Measurements from ENCODE around the gene KRTAP4-1.
"Not testable (repeated sequence)": the region's sequence is repeated elsewhere in the genome, so short reads cannot be mapped to it uniquely, and the experiment has no call there.

Gene KRTAP4-1

GRCh38 chr17:41147531-41148204, 37.0 kb downstream of the KRTAP4-1 start:
- Histone ChIP-seq H3K4me3 (ENCODE audit: low read depth, low read length) (no peak overlapping the region), H3K27ac (ENCODE audit: low read depth, low read length) (no peak overlapping the region), H3K9me3 (ENCODE audit: control insufficient read depth, insufficient read depth, low read length) (peaks cover 9% of the 10 kb centered on the region), H3K4me1 (ENCODE audit: control insufficient read depth, insufficient read depth, low read length) (0 out of 2 replicates have a peak, but pooled peaks cover 4% of the 10 kb centered on the region), H3K36me3 (ENCODE audit: control insufficient read depth, insufficient read depth, low read length) (no peaks in the 10 kb centered on the region), H3K9ac (ENCODE audit: low read depth, low read length) (no peak overlapping the region), H3K27me3 (ENCODE audit: control insufficient read depth, insufficient read depth, low read length) (no peaks in the 10 kb centered on the region)

- 0 out of 2 replicates have a peak, but pooled peaks cover 4% of the 10 kb centered on the region for H3K4me1 ChIP-seq (ENCODE audit: control insufficient read depth, insufficient read depth, low read length)
- H3K9ac ChIP-seq (ENCODE audit: low read depth, low read length) = no peak overlapping the region
- no peaks in the 10 kb centered on the region for H3K27me3 ChIP-seq (ENCODE audit: control insufficient read depth, insufficient read depth, low read length)
- peaks cover 9% of the 10 kb centered on the region for H3K9me3 ChIP-seq (ENCODE audit: control insufficient read depth, insufficient read depth, low read length)
- no peaks in the 10 kb centered on the region for H3K36me3 ChIP-seq (ENCODE audit: control insufficient read depth, insufficient read depth, low read length)
- no peak overlapping the region for H3K4me3 ChIP-seq (ENCODE audit: low read depth, low read length)
- no peak overlapping the region for H3K27ac ChIP-seq (ENCODE audit: low read depth, low read length)
Observed at GRCh38 chr17:41145261-41145660, 39.5 kb downstream of the KRTAP4-1 start.

- Histone ChIP-seq H3K4me1 (ENCODE audit: control insufficient read depth, insufficient read depth, low read length) (0 out of 2 replicates have a peak, but pooled peaks cover 4% of the 10 kb centered on the region), H3K36me3 (ENCODE audit: control insufficient read depth, insufficient read depth, low read length) (no peaks in the 10 kb centered on the region), H3K27me3 (ENCODE audit: control insufficient read depth, insufficient read depth, low read length) (no peaks in the 10 kb centered on the region), H3K9me3 (ENCODE audit: control insufficient read depth, insufficient read depth, low read length) (peaks cover 9% of the 10 kb centered on the region), H3K9ac (ENCODE audit: low read depth, low read length) (no peak overlapping the region), H3K27ac (ENCODE audit: low read depth, low read length) (no peak overlapping the region), H3K4me3 (ENCODE audit: low read depth, low read length) (no peak overlapping the region)
Observed at GRCh38 chr17:41144846-41145245, 39.9 kb downstream of the KRTAP4-1 start.

- Histone ChIP-seq H3K4me1 (ENCODE audit: control insufficient read depth, insufficient read depth, low read length) (0 out of 2 replicates have a peak, but pooled peaks cover 1% of the 10 kb centered on the region), H3K27me3 (ENCODE audit: control insufficient read depth, insufficient read depth, low read length) (no peaks in the 10 kb centered on the region), H3K4me3 (ENCODE audit: low read depth, low read length) (no peak overlapping the region), H3K27ac (ENCODE audit: low read depth, low read length) (no peak overlapping the region), H3K9me3 (ENCODE audit: control insufficient read depth, insufficient read depth, low read length) (peaks cover 9% of the 10 kb centered on the region), H3K9ac (ENCODE audit: low read depth, low read length) (no peak overlapping the region), H3K36me3 (ENCODE audit: control insufficient read depth, insufficient read depth, low read length) (no peaks in the 10 kb centered on the region)
Observed at GRCh38 chr17:41141361-41141760, 43.4 kb downstream of the KRTAP4-1 start.

GRCh38 chr17:41140360-41141131, 44.2 kb downstream of the KRTAP4-1 start, which contains the start of gene KRTAP4-6:
Gene KRTAP4-6 (minus strand): TSS chr17:41140544. CDS start chr17:41140487, 57 bp downstream.
- Histone ChIP-seq H3K27me3 (ENCODE audit: control insufficient read depth, insufficient read depth, low read length) (no peaks in the 10 kb centered on the region), H3K4me3 (ENCODE audit: low read depth, low read length) (no peak within 1 kb of the TSS), H3K27ac (ENCODE audit: low read depth, low read length) (no peak within 1 kb of the TSS), H3K9me3 (ENCODE audit: control insufficient read depth, insufficient read depth, low read length) (peaks cover 9% of the 10 kb centered on the region), H3K9ac (ENCODE audit: low read depth, low read length) (no peak within 1 kb of the TSS), H3K4me1 (ENCODE audit: control insufficient read depth, insufficient read depth, low read length) (no peaks in the 10 kb centered on the region), H3K36me3 (ENCODE audit: control insufficient read depth, insufficient read depth, low read length) (no peaks in the 10 kb centered on the region)

GRCh38 chr17:41139865-41140264, 44.8 kb downstream of the KRTAP4-1 start:
- not testable (repeated sequence) for H3K27me3 ChIP-seq (ENCODE audit: control insufficient read depth, insufficient read depth, low read length); H3K4me1 ChIP-seq (ENCODE audit: control insufficient read depth, insufficient read depth, low read length); H3K9me3 ChIP-seq (ENCODE audit: control insufficient read depth, insufficient read depth, low read length); H3K9ac ChIP-seq (ENCODE audit: low read depth, low read length); H3K36me3 ChIP-seq (ENCODE audit: control insufficient read depth, insufficient read depth, low read length); H3K4me3 ChIP-seq (ENCODE audit: low read depth, low read length); H3K27ac ChIP-seq (ENCODE audit: low read depth, low read length)
